Common myeloid progenitor, CD34-positive (primary cell): Measurements from ENCODE around the gene KDM5A.
A peak's percentile ranks its signal among the peaks of the same experiment; 100 is the strongest.
"Not testable (repeated sequence)": the region's sequence is repeated elsewhere in the genome, so short reads cannot be mapped to it uniquely, and the experiment has no call there.

Source experiments
- CTCF ChIA-PET: fragments of 350-600 bp; sonication (Branson Sonifier 250); formaldehyde crosslinking; loops from one replicate; lab custom pipeline; 2021; ENCODE audit warnings: antibody characterized with exemption; lab: Charles Lee
- POLR2A ChIA-PET: fragments of 350-600 bp; sonication (Branson Sonifier 250); formaldehyde crosslinking; loops from one replicate; lab custom pipeline; 2021; ENCODE audit warnings: antibody characterized with exemption; lab: Charles Lee
- DNase-seq, 3 donors: peaks; one replicate each; pipeline versions ENCODE4 v3.0.0 to v3.0.0-alpha.2; 2013
- H3K27ac ChIP-seq, 2 experiments: 1 replicate in 1 of 2; 2 replicates in 1 of 2; pipeline ENCODE4 v1.7.0; 2013; ENCODE audit warnings: inconsistent platforms in 2 of 2, low read length in 2 of 2, mild to moderate bottlenecking in 2 of 2, low read depth in 1 of 2, moderate library complexity in 1 of 2; ENCODE audit not compliant: severe bottlenecking in 2 of 2, insufficient read depth in 1 of 2, poor library complexity in 1 of 2
- H3K27me3 ChIP-seq, 5 experiments: replicated peaks in 2 of 5; 1 replicate in 3 of 5; 2 replicates in 2 of 5; pipeline versions ENCODE4 v1.6.1 to v1.7.0; 2013; ENCODE audit warnings: low read length in 4 of 5, mild to moderate bottlenecking in 2 of 5, moderate library complexity in 2 of 5, inconsistent platforms in 1 of 5; ENCODE audit not compliant: insufficient read depth in 5 of 5, control insufficient read depth in 4 of 5
- H3K36me3 ChIP-seq, 4 experiments: 1 replicate in 2 of 4; 2 replicates in 2 of 4; pipeline versions ENCODE4 v1.6.1 to v1.7.0; 2013; ENCODE audit warnings: low read length in 3 of 4, control low read depth in 1 of 4, mild to moderate bottlenecking in 1 of 4; ENCODE audit not compliant: control insufficient read depth in 4 of 4, insufficient read depth in 4 of 4
- H3K4me1 ChIP-seq, 4 experiments: 1 replicate in 3 of 4; 2 replicates in 1 of 4; pipeline versions ENCODE4 v1.6.1 to v1.7.1; 2013; ENCODE audit warnings: low read length in 3 of 4, mild to moderate bottlenecking in 3 of 4, control low read depth in 1 of 4, inconsistent platforms in 1 of 4, moderate library complexity in 1 of 4; ENCODE audit not compliant: control insufficient read depth in 4 of 4, insufficient read depth in 4 of 4; ENCODE audit errors: control extremely low read depth in 1 of 4
- H3K4me3 ChIP-seq, 7 experiments: 1 replicate in 4 of 7; 2 replicates in 3 of 7; pipeline versions ENCODE4 v1.5.1 to v1.7.0; 2013; ENCODE audit warnings: mild to moderate bottlenecking in 7 of 7, low read length in 6 of 7, moderate library complexity in 6 of 7, inconsistent platforms in 2 of 7, low read depth in 2 of 7, control low read depth in 1 of 7; ENCODE audit not compliant: insufficient read depth in 4 of 7, control insufficient read depth in 1 of 7; ENCODE audit errors: extremely low read depth in 1 of 7
- H3K9me3 ChIP-seq, 5 experiments: 1 replicate in 4 of 5; 2 replicates in 1 of 5; pipeline versions ENCODE4 v1.6.1 to v1.7.1; 2013; ENCODE audit warnings: low read length in 4 of 5, mild to moderate bottlenecking in 2 of 5, inconsistent platforms in 1 of 5, low read depth in 1 of 5, moderate library complexity in 1 of 5; ENCODE audit not compliant: control insufficient read depth in 4 of 5, insufficient read depth in 2 of 5; ENCODE audit errors: control extremely low read depth in 1 of 5
- WGBS: methylation state at CpG from one replicate; pipeline ENCODE4 v1.1.5; 2013; ENCODE audit not compliant: insufficient coverage; 5-methylcytosine and 5-hydroxymethylcytosine counted together

Gene KDM5A

GRCh38 chr12:318759-319515 is 70.2 kb downstream of the KDM5A start:
- Histone ChIP-seq H3K27ac (no peak overlapping the region), H3K27me3 (no peaks in the 10 kb centered on the region), H3K36me3 (peaks cover 34 to 94% (median 62%) of the 10 kb centered on the region in 4 experiments), H3K4me1 (no peaks in the 10 kb centered on the region), H3K4me3 (no peak overlapping the region), H3K9me3 (no peaks in the 10 kb centered on the region)
- ChIA-PET POLR2A (no interaction called here), CTCF (no interaction called here)
- 99% methylated on average over 8 of the region's 9 CpGs for WGBS
- DNase-seq, result no peak

- Histone ChIP-seq H3K27me3 (no peaks in the 10 kb centered on the region), H3K36me3 (peaks cover 26 to 95% (median 67%) of the 10 kb centered on the region in 4 experiments), H3K27ac (no peak overlapping the region), H3K4me1 (no peaks in the 10 kb centered on the region), H3K4me3 (no peak overlapping the region), H3K9me3 (no peaks in the 10 kb centered on the region)
- ChIA-PET CTCF (no interaction called here), POLR2A (no interaction called here)
- no peak for DNase-seq
- WGBS, result 100% methylated on average over 1 of the region's 2 CpGs
These were observed 80.6 kb downstream of the KDM5A start for GRCh38 chr12:308511-308910.

- Histone ChIP-seq H3K4me3 (no peak overlapping the region), H3K4me1 (no peaks in the 10 kb centered on the region), H3K27me3 (no peaks in the 10 kb centered on the region), H3K9me3 (no peaks in the 10 kb centered on the region), H3K27ac (no peak overlapping the region), H3K36me3 (peaks cover 28 to 95% (median 61%) of the 10 kb centered on the region in 4 experiments)
- over 99% methylated on average over 10 of the region's 10 CpGs for WGBS
- POLR2A ChIA-PET, result no interaction called here
- CTCF ChIA-PET, result no interaction called here
- no peak for DNase-seq
These were observed 81.7 kb downstream of the KDM5A start for GRCh38 chr12:307406-307805.

- CTCF ChIA-PET, result no interaction called here
- H3K36me3 ChIP-seq, result peaks cover 27 to 86% (median 46%) of the 10 kb centered on the region in 4 experiments
These were observed 84.3 kb downstream of the KDM5A start for GRCh38 chr12:304805-305204.

GRCh38 chr12:302766-303165 is 86.4 kb downstream of the KDM5A start:
- WGBS, result 43% methylated on average over 2 of the region's 3 CpGs
- H3K4me1 ChIP-seq, H3K27me3 ChIP-seq, H3K4me3 ChIP-seq, CTCF ChIA-PET, H3K9me3 ChIP-seq, H3K27ac ChIP-seq, POLR2A ChIA-PET: not testable (repeated sequence)
- H3K36me3 ChIP-seq, result peaks cover 27 to 85% (median 34%) of the 10 kb centered on the region in 4 experiments
- peak in 1 of 3 donors; percentile 1 for DNase-seq

More at GRCh38 chr12:304805-305204, 84.3 kb downstream of the KDM5A start:
- no peak for DNase-seq
- H3K27ac ChIP-seq, result no peak overlapping the region
- H3K9me3 ChIP-seq, result peaks cover 0 to 2% (median 0%) of the 10 kb centered on the region in 5 experiments
- H3K27me3 ChIP-seq, result no peaks in the 10 kb centered on the region
- H3K4me3 ChIP-seq, result no peak overlapping the region
- POLR2A ChIA-PET, result no interaction called here
- H3K4me1 ChIP-seq, result no peaks in the 10 kb centered on the region
- WGBS, result 100% methylated on average over 2 of the region's 5 CpGs

- DNase-seq, POLR2A ChIA-PET: not testable (repeated sequence)
- peaks cover 18 to 85% (median 37%) of the 10 kb centered on the region in 4 experiments for H3K36me3 ChIP-seq
These were observed 89.0 kb downstream of the KDM5A start for GRCh38 chr12:300166-300565.

DNA sequence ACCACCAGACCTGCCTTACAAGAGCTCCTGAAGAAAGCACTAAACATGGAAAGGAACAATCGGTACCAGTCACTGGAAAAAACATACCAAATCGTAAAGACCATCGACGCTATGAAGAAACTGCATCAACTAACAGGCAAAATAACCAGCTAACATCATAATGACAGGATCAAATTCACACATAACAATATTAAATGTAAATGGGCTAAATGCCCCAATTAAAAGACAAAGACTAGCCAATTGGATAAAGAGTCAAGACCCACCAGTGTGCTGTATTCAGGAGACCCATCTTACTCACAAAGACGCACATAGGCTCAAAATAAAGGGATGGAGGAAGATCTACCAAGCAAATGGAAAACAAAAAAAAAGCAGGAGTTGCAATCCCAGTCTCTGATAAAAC is 89.6 kb downstream of the KDM5A start:
- peaks cover 19 to 85% (median 36%) of the 10 kb centered on the region in 4 experiments for H3K36me3 ChIP-seq
- H3K4me3 ChIP-seq, H3K9me3 ChIP-seq, H3K27me3 ChIP-seq, H3K4me1 ChIP-seq, POLR2A ChIA-PET, H3K27ac ChIP-seq, DNase-seq: not testable (repeated sequence)
- WGBS, result 100% methylated on average over 5 of the region's 5 CpGs
- CTCF ChIA-PET, result interaction anchor here (1.1 kb wide), 1 partner anchor 43 kb away, joined by 3 read pairs; no protein-coding TSS in a partner anchor

More at GRCh38 chr12:300166-300565, 89.0 kb downstream of the KDM5A start:
- CTCF ChIA-PET, result interaction anchor here (1.1 kb wide), 1 partner anchor 42 kb away, joined by 3 read pairs; no protein-coding TSS in a partner anchor
- no CpG with 5 or more reads among the region's 1 CpG for WGBS
- not testable (repeated sequence) for H3K27me3 ChIP-seq, H3K27ac ChIP-seq, H3K9me3 ChIP-seq, H3K4me3 ChIP-seq, H3K4me1 ChIP-seq
